GM19239 (cell line): Measurements from ENCODE around the gene SORBS1.

ENCODE experiments used
- DNase-seq: peaks from one replicate; pipeline ENCODE4 v3.0.0; 2011; ENCODE audit warnings: low spot score; ENCODE audit not compliant: insufficient read length
- FAIRE-seq: peaks from 2 replicates; lab custom pipeline; 2011; peaks lifted over from hg19 to GRCh38; lab: Jason Lieb, UNC

The SORBS1 gene

DNA sequence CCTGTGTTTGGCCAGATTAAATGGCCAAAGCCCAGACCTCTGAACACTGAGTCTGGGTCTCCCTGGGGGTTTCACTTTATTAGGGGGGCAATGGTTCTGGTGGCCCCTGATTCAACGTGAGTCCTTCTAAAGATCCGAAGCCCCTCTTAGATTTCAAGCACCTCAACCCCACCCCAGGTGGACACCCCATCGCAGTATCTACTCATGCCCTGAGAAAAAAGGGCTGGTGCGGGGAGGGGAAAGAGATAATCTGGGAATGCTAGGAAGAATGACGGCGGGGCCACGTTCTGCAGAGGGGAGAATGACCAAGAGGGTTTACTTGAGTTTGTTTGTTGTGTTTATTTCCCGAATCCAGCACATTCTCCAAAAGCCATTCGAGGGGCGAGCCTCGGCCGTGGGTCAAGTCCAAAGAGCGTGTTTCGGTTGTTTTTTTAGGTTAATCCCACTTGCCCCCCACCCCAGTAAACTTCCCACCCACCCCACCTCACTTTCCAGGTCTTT, 271.2 kb downstream of the SORBS1 start:
- FAIRE-seq (peak; percentile 60), DNase-seq (no peak)

DNA sequence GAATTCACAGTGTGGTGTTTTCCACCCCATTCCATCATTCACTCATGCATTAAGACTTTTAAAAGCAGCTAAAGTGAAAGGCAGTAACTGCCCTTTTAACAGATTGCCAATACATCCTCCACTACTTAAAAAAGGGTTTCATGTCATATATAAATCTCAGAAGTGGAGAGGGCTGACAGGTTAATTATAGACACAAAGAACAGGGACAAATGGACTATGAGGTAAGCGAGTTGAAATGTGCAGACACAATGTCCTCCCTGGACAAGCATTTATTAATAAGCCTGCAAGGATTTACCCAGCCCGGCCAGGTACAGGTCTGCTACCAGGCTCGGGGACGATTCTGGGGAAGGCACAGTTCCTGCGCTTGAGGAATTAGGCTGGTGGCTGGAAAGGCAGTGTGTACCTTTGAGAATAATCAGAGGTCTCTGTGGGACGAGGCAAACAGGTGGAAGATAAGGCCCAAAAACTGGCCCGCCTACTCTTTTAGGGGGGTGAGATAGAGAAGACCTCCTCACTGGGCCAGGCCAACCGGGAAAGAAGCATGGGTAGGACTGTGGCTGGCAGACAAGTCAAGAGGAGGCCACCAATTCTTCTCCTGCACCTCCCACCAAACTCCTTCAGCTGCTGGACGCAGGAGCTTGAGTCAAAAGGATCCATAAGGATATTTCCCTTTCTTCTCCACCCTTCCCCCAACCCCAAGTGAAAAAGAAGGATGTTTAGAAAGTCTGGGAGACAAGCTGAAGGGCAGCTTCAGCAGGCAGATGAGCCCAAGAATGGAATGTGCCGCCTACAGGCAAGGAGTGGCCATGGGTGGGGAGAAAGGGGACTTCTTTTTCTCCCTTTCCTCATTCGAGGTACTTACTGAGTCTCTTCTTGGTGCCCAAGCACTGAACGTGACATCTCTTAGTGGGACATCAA, 271.9 kb downstream of the SORBS1 start:
- FAIRE-seq = peak; percentile 61
- DNase-seq = no peak

DNA sequence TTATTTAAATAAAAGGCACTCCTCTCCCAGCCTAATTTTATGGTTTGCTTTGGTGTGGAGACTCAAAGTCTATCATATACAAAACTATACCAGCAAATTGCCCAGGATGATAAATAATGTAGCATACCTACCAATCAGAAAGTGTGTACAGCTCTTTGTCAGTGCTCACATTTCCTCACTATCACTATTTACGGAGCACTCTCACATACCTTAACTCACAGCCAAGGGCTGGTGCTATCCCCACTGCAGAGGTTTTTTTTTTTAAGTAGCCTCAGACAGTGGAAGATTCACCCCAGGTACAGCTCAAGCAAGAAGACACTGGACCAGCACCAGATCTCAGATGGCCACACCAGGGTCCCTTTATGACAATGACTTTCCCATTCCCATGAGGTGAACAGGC, 272.9 kb downstream of the SORBS1 start:
- DNase-seq (no peak), FAIRE-seq (peak; percentile 4)

DNA sequence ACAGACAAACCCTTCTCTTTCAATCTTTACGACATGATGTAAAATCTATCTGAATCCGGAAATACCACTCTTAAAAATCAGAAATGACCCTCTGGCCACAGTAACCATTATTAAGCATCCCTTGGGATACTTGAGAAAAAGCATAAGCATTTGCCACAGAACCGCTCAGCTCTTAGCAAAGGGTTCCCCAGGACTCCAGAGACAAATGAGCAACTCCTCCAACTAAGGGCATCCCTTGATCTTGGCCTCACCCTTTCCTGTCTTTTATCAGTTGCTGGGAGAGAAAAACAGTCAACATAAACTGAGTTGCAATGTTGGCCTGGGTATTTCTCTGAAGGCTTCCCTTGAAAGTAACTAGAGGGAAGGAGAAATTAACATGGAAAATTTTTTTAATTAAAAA, 273.9 kb downstream of the SORBS1 start:
- DNase-seq = no peak

DNA sequence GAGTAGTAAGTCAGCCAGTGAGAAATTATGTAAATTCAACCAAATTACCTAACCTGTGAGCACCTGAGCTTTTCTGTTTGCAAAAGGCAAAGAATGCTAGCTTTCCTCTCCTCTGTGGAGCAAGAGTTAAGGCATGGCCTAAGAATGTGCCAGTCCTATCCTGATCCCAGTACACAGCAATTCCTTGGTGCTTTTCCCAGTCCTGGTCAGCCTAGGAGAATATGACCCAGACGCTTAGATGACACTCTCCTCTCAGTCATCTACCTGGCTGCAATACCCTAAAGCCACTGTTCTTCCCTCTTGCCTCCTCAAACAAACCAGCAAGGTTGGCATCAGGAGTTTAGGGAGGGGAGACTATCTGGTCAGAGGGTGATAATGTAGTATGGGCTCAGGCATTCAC, 274.5 kb downstream of the SORBS1 start:
- no peak for FAIRE-seq
- no peak for DNase-seq

More for the DNA sequence above, 273.9 kb downstream of the SORBS1 start:
- FAIRE-seq = no peak

DNA sequence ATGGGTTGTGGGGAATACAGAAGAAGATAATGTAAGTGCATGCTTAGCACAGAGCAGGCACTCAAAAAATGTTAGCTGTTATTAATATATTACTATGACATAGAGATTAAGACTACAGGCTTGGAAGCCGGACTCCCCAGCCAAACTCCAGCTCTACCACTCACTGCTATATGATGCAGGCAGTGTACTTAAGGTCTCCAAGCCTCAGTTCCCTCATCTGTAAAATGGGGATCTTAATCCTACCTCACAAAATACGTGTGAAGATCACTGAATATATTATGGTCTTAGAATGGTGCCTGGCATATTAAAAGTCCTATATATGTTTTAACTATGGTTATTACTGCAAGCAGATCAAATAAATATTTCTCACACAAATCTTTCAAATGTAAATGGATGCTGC, 275.6 kb downstream of the SORBS1 start:
- DNase-seq (no peak), FAIRE-seq (no peak)

DNA sequence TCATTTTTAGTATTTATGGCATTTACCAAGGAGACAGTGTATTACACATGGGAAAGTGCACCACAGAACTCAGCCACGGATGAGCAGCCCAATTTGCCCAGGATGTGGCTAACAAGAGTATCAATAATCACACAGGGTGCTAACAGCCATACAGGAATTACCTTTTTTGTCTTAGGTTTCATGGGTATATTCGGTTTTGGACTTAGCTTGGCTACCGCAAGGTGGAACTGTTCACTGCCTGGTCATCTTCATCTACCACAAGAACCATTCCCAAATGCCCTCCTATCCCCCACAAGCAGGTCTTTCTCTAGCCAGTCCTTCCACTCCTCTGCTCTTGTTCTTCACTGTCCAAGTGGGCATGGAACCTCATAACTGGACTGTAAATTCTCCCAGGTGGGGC, 276.4 kb downstream of the SORBS1 start:
- FAIRE-seq = peak; percentile 48
- DNase-seq = no peak

DNA sequence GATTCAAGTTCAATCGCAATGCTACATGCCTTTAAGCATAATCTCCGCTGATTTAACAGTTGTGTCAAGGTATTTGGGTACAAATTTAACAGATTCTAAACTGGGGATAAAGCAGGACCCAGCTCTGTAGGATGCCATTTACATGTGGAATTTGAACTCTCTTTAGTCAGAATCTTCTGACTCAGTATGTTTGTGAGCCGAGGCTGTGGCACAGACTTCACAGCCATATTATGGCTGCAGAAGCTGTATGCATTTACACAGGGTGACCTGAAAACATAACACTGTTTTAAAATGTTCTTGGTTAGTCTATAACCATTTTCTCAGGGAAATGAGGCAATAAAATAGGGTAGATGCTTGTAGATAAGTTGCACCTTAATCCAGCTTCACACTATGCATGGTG, 279.1 kb downstream of the SORBS1 start:
- FAIRE-seq (no peak), DNase-seq (no peak)

DNA sequence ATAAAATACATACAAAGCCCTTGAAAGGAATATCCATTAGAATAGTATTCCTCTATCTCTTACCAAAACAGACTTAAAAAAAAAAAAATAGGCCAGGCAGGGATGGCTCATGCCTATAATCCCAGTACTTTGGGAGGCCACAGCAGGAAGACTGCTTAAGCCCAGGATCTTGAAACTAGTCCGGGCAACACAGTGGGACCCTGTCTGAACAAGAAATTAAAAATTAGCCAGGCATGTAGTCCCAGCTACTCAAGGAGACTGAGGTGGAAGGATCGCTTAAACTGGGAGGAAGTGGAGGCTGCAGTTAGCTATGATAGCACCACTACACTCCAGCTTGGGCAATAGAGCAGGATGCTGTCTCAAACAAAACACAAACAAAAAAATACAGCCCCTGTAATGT, 280.0 kb downstream of the SORBS1 start:
- no peak for DNase-seq
- no peak for FAIRE-seq

DNA sequence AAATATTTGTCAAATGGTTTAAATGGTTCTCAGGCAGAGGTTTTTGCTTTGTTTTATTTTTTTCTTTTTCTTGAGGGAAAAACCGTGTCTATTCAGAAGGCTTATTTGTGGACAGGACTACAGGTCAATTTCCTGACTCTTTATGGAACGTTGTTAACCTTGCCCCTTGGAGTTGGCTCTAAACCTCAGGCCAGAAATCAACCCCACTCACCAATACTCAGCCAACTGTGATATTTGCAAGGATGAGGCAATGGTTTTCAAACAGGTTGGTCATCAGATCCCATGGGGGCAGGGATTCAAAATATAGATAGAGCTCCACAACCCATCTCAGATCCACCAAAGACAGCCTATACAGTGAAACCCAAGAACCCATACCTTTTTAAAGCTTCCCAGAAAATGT, 280.5 kb downstream of the SORBS1 start:
- FAIRE-seq (no peak), DNase-seq (no peak)

DNA sequence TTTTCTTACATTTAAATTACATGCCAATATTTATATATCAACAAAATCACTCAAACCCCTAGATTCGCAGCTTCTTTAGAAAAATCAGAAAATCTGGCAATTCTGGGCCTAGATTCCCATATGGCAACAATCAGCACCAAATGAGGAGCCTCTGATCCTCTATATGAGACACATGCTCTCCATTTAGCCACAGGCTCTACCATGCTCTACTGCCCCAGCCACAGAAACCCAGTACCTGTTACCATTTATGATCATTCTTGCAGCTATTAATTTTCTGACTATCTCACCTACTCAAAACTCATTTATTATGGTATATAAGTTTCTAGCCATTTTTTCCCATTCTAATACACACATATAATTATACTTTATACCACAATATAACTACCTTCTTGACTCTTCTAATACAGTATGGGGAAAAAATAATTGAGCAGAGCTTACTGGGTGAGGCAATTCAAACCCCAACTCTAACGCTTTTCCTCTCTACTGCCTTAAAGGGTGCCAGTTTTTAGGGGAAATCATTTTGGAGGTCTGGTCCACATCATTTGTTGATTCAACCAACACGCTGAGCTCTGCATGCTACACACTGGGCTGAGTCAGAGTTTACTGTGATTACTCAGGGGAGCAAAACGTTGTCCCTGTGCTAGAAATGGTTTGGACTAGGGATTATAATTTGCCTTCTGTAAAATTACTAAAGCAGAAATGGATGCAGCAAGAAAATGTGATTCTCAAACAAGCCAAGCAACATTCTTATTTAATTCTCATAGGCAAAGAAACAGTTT, 281.9 kb downstream of the SORBS1 start:
- FAIRE-seq (peak; percentile 71), DNase-seq (no peak)

DNA sequence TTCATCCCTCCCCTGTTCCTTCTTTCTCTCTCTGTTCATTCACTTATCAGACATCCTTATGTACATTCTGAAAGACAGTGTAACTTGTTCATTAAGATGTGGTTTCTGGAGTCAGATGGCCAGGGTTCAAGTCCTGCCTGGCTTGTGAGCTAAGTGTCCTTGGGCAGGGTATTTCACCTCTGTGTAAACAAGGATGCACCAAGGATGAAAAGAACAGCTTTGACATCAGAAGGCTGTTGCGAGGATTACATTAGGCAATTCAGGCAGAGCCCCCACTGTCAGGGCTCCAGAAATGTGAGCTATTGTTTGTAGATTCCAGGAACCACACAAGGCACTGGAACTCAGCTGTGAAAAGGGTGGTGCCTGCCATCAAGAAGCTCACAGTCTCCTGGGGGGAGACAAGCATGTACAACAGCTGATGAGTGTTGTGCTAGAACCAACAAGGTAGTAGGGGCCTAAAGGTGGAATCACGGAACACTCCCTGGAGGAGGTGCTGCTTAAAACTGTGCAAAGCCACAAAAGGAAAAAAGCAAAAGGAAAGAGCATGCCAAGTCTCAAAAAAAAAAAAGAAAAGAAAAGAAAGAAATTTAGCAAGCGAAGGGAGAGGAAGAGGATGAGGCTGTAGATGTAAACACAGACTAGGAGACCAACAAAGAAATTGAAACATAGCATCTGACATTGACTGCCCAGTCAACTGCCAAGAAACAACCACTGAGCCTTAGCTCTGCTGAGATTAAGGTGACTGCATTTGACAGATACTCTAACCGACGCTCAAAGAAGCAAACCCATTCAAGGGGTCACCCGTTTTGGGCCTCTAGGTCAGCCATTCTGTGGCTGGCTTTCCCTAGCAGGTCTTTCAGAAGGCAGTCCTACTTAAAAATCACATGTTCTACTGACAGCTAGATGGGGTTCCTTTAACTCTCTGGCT, 282.8 kb downstream of the SORBS1 start:
- DNase-seq (no peak), FAIRE-seq (no peak)

DNA sequence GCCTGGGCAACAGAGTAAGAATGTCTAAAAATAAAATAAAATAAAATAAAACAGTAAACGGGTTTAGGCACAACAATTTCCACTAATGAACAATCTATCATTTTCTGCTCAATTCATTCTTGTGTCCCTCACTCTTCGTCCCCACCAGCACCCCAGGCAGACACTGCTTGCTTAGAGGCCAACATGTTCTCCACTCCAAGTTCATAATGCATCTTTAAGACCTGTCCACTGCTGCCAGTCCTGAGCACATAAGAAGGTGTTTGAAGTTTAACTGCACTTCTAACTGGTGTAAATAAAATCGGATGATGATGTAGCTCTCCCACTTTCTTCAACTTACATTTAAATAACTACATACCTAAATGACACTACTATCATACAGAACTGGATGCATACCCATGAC, 283.6 kb downstream of the SORBS1 start:
- FAIRE-seq (no peak), DNase-seq (no peak)

DNA sequence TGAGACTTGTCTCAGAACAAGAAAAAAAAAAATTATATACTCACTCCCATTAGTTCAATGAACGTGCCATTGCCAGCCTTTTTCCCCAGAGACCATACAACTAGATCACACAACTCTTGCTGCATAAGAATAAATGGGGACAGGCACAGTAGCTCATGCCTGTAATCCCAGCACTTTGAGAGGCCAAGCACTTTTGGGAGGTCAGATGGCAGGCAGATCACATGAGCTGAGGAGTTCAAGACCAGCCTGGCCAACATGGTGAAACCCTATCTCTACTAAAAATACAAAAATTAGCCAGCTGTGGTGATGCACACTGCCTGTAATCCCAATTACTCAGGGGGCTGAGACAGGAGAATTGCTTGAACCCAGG, 284.0 kb downstream of the SORBS1 start:
- FAIRE-seq = no peak
- no peak for DNase-seq

DNA sequence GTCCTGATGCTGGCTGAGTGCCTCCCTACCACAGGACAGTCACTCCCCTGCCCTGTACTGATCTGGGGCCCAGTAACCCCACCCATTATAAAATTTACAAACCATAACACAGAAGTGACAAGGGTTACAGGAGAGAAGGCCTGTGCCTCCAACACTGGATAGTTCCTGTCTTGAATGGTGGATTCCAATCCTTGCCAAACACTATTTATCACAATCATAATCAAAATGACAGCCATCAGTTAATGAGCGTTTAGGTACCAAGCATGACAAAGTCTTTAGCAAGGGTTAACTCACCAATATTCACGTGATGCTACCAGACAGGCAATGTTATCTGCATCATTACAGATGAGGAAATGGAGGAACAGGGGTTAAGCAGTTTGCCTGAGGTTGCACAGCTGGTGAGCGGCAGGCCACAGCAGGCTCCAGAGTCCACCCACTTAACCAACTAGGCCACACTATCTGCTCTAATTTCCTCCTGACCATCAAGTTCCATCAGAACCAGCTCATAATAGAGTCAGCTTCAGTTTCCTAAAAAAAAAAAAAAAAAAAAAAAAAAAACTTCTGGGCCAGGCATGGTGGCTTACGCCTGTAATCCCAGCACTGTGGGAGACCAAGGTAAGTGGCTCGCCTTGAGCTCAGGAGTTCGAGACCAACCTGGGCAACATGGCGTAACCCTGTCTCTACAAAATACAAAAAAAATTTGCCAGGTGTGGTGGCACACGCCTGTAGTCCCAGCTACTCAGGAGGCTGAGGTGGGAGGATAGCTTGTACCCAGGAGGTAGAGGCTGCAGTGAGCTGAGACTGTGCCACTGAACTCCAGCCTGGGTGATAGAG, 284.6 kb downstream of the SORBS1 start:
- no peak for FAIRE-seq
- DNase-seq = no peak

DNA sequence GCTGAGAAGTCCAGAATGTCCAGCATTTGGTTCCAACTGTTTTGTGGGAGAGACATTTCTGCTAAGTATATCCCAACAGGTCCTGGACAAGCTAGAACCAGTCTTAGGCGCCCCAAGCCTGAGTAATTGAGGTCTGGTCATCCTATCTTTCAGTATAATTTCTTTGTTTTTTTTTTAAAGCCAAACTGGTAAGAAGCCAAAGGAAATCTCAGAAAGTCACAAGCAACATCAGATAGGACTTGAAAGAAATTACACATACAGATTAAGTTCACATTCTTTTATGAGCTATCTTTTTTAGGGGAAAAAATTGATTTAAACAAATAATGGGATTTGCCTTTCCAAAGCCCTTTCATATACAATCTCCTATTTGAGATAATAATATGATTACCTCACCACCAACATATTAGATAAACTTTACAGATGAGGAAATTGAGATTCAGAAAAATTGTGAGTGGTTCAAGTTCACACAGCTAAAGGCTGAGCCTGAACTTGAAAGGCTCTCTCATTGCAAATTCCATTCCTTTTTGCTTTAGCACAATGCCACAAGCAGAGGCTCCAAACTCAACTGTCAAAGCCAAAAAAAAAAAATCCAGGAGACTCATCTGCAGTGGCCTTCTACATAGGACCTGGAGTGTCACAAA, 285.3 kb downstream of the SORBS1 start:
- DNase-seq (no peak), FAIRE-seq (no peak)

DNA sequence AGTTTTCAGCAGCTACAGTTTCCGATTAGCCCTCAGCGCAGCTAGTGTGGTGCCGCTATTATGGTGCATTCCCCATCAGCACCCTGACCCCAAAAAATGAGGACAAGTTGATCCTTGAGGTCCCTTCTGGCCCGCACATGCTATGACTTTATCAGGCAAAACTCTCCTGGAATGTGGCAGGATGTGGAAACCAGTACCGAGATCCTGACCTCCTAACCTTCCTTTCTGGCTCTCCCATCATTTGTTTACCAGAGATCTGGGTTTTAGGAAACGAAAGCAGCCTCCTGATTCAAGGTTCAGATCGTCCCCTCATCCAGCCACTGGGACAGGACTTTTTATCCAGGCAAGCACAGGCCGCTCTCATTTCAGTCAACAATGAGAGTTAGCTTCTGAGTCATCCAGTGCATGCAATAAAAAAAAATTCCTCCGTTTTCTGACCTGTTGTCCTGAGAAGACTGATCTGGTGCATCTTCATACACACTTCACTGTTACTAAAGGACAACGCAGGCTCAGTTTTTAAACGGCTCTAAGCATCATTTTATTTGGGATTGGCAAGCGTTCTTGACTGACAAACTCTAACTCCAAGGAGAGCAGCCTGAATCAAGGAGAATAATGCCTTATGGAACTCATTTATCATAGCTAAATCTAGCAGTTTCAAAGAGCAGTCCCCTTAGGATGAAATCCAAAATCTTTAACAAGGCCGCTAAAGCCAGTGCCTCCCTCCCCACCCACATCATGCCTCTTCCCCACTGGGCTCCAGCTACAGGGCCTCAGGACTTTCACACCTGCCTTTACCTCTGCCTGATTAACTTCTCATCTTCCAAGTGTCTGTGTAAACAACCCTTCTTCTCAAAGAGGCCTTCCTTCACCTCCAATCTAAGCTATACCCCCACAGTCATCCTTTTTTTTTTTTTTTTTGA, 287.5 kb downstream of the SORBS1 start:
- no peak for DNase-seq
- no peak for FAIRE-seq

DNA sequence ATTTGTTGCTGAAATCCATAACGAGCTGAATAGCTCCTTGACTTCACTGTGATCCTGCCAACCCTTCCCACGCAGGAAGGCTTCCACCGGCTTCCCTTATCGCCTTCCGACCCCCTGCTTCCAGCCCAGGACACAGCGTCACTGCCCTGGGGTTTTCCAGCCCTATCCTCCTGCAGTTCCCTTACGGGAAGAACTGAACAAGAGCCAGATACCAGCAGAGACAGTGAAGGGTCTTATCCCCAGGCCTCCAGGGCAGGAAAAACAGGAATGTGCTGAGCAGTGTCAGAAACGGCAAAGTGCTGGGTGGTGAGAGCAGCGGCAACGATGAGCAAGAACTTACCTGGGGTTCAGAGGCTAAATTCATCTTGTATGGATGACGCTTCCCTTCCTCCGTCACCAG, 292.7 kb downstream of the SORBS1 start:
- FAIRE-seq (no peak), DNase-seq (no peak)
